ENCODE results near the gene SLPI.
A peak's percentile ranks its signal among the peaks of the same experiment; 100 is the strongest.

SLPI gene

DNA sequence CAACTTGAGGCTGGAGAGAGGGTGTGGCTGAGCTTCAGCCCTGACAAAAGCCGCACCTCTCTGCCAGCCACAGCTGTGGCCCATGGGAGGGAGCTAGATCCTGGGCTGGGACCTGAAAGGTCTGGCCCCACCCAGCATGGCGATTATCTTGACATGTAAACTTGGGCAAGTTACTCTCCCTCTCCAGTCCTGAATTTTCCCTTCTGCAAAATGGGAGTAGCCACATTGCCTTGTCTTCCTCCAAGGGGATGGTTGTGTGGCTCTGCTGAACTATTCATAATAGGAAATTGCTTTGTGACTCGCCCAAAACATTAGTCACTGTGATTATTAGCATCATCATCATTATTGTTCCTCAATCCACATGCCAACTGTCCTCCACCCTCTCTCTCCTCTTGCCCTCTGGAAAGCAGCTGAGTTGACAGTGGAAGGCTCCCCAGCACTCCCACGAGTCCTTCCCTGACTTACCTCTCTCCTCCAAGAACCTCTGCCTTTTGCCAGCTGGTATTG is 29.2 kb upstream of the SLPI start:
- Histone ChIP-seq H2BK120ac (ENCODE audit: low read depth, low read length) (no peak overlapping the region), H3K79me1 (ENCODE audit: low read depth, low read length) (no peaks in the 10 kb centered on the region), H2AK5ac (ENCODE audit: low read depth, low read length) (no peak overlapping the region), H3K4ac (ENCODE audit: low read length) (no peak overlapping the region), H3K9me3 (replicated peaks in 1 of 2; ENCODE audit: control insufficient read depth in 2 of 2, insufficient read depth in 1 of 2, low read depth in 1 of 2, low read length in 2 of 2) (no peaks in the 10 kb centered on the region), H2BK5ac (ENCODE audit: low read length) (no peak overlapping the region), H3K23ac (ENCODE audit: low read depth, low read length, poor library complexity) (no peak overlapping the region), H3K14ac (ENCODE audit: low read length) (no peak overlapping the region), H4K91ac (ENCODE audit: low read depth, low read length, poor library complexity) (no peak overlapping the region), H3K27ac (replicated peaks; ENCODE audit: low read length) (no peak overlapping the region), H2BK15ac (ENCODE audit: low read length) (no peak overlapping the region), H3K9ac (ENCODE audit: low read depth, low read length, poor library complexity) (peak overlapping the region; percentile 45), H3K36me3 (replicated peaks in 1 of 2; ENCODE audit: control insufficient read depth in 2 of 2, insufficient read depth in 2 of 2, low read length in 2 of 2) (no peaks in the 10 kb centered on the region), H3K18ac (ENCODE audit: low read length) (no peak overlapping the region), H3K4me1 (ENCODE audit: control insufficient read depth in 2 of 2, insufficient read depth in 1 of 2, low read depth in 1 of 2, low read length in 2 of 2) (no peaks in the 10 kb centered on the region), H2AFZ (ENCODE audit: low read length) (no peak overlapping the region), H3K4me2 (ENCODE audit: insufficient read depth, low read length, poor library complexity, severe bottlenecking) (no peak overlapping the region), H3K27me3 (ENCODE audit: control insufficient read depth in 3 of 3, insufficient read depth in 3 of 3, low read depth in 1 of 3, low read length in 3 of 3) (peaks cover 0 to 20% (median 0%) of the 10 kb centered on the region in 3 experiments), H3K4me3 (ENCODE audit: low read length in 2 of 2) (no peak overlapping the region), H2BK12ac (ENCODE audit: low read length) (no peak overlapping the region), H4K8ac (ENCODE audit: low read depth, low read length) (no peak overlapping the region)
- no CpG with 5 or more reads among the region's 4 CpGs for WGBS, 2 donors (ENCODE audit: extremely low coverage in 2 of 2, insufficient read length in 2 of 2, insufficient replicate concordance in 1 of 2)
- DNase-seq (ENCODE audit: low spot score), result no peak

DNA sequence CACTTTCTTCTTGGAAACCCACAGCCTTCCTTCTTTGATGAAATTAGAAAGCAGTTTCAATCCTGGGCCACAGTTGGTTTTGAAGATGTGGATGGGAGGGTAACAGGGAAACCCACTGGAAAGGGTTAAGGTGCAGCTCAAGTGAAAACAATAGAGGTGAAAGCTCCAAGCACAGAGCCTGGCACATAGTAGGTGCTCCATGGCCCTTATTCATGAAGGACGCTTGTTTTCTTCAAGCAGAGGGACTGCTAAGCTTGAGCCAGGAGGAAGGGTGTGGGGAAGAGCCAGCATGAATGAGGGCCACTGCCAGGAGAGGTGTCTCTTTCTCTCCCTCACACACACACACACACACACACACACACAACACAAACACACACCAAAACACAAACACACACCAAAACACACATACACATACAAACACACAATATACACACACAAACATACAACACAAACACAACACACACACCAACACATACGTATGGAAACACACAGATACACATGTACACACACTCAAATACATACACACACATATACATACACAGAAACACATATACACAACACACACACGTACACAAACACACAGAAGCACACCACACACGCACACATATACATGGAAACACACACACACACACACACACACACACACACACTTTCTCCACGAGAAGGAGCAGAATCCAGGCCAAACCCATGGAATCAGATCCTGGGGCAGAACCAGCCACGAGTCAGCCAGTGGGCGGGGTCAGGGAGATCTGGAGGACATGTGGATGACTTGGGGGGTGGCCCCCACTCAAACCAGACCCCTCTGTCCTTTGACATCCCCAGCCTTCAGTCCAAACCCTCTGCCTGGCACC is 28.6 kb upstream of the SLPI start:
- H3K4me3 ChIP-seq (ENCODE audit: low read length in 2 of 2), result no peak overlapping the region
- H3K79me1 ChIP-seq (ENCODE audit: low read depth, low read length), result no peaks in the 10 kb centered on the region
- H4K8ac ChIP-seq (ENCODE audit: low read depth, low read length), result no peak overlapping the region
- no peak overlapping the region for H3K14ac ChIP-seq (ENCODE audit: low read length)
- no peak overlapping the region for H2BK12ac ChIP-seq (ENCODE audit: low read length)
- peak overlapping the region; percentile 45 for H3K9ac ChIP-seq (ENCODE audit: low read depth, low read length, poor library complexity)
- no peak overlapping the region for H3K4ac ChIP-seq (ENCODE audit: low read length)
- DNase-seq (ENCODE audit: low spot score), result no peak
- H3K4me2 ChIP-seq (ENCODE audit: insufficient read depth, low read length, poor library complexity, severe bottlenecking), result no peak overlapping the region
- peaks cover 0 to 16% (median 0%) of the 10 kb centered on the region in 3 experiments for H3K27me3 ChIP-seq (ENCODE audit: control insufficient read depth in 3 of 3, insufficient read depth in 3 of 3, low read depth in 1 of 3, low read length in 3 of 3)
- WGBS, 2 donors (ENCODE audit: extremely low coverage in 2 of 2, insufficient read length in 2 of 2, insufficient replicate concordance in 1 of 2), result 100% methylated on average over 1 of the region's 7 CpGs; no CpG with 5 or more reads in 1 of the 2 donors
- H2BK120ac ChIP-seq (ENCODE audit: low read depth, low read length), result no peak overlapping the region
- no peaks in the 10 kb centered on the region for H3K9me3 ChIP-seq (replicated peaks in 1 of 2; ENCODE audit: control insufficient read depth in 2 of 2, insufficient read depth in 1 of 2, low read depth in 1 of 2, low read length in 2 of 2)
- no peaks in the 10 kb centered on the region for H3K4me1 ChIP-seq (ENCODE audit: control insufficient read depth in 2 of 2, insufficient read depth in 1 of 2, low read depth in 1 of 2, low read length in 2 of 2)
- no peak overlapping the region for H3K23ac ChIP-seq (ENCODE audit: low read depth, low read length, poor library complexity)
- no peak overlapping the region for H2AK5ac ChIP-seq (ENCODE audit: low read depth, low read length)
- no peak overlapping the region for H2AFZ ChIP-seq (ENCODE audit: low read length)
- no peak overlapping the region for H2BK5ac ChIP-seq (ENCODE audit: low read length)
- H3K18ac ChIP-seq (ENCODE audit: low read length), result no peak overlapping the region
- no peak overlapping the region for H3K27ac ChIP-seq (replicated peaks; ENCODE audit: low read length)
- no peak overlapping the region for H2BK15ac ChIP-seq (ENCODE audit: low read length)
- H4K91ac ChIP-seq (ENCODE audit: low read depth, low read length, poor library complexity), result no peak overlapping the region
- no peaks in the 10 kb centered on the region for H3K36me3 ChIP-seq (replicated peaks in 1 of 2; ENCODE audit: control insufficient read depth in 2 of 2, insufficient read depth in 2 of 2, low read length in 2 of 2)

DNA sequence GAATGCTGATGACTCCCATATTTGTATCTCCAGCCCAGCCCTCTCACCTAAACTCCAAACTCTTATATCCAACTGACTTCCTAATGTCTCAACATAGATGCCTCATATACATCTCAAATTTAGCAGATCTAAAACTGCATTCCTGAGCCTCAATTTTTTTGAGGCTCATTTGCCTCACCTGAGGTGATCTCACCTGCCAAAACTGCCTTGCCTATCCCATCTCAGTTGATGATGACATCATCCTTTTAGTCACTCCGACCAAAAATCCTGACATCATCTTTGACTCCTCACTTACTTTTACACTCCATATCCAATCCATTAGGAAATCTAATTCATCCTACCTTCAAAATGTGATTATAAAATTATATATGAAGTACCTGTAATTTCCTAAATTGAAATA is 25.6 kb upstream of the SLPI start:
- Histone ChIP-seq H3K79me1 (ENCODE audit: low read depth, low read length) (no peaks in the 10 kb centered on the region), H4K91ac (ENCODE audit: low read depth, low read length, poor library complexity) (no peak overlapping the region), H3K9me3 (replicated peaks in 1 of 2; ENCODE audit: control insufficient read depth in 2 of 2, insufficient read depth in 1 of 2, low read depth in 1 of 2, low read length in 2 of 2) (no peaks in the 10 kb centered on the region), H3K36me3 (replicated peaks in 1 of 2; ENCODE audit: control insufficient read depth in 2 of 2, insufficient read depth in 2 of 2, low read length in 2 of 2) (no peaks in the 10 kb centered on the region), H3K4me3 (ENCODE audit: low read length in 2 of 2) (no peak overlapping the region), H2BK120ac (ENCODE audit: low read depth, low read length) (no peak overlapping the region), H3K27me3 (ENCODE audit: control insufficient read depth in 3 of 3, insufficient read depth in 3 of 3, low read depth in 1 of 3, low read length in 3 of 3) (peaks cover 0 to 12% (median 0%) of the 10 kb centered on the region in 3 experiments), H4K8ac (ENCODE audit: low read depth, low read length) (no peak overlapping the region), H3K4me2 (ENCODE audit: insufficient read depth, low read length, poor library complexity, severe bottlenecking) (no peak overlapping the region), H3K9ac (ENCODE audit: low read depth, low read length, poor library complexity) (no peak overlapping the region), H2BK12ac (ENCODE audit: low read length) (no peak overlapping the region), H3K14ac (ENCODE audit: low read length) (no peak overlapping the region), H2BK5ac (ENCODE audit: low read length) (no peak overlapping the region), H2AFZ (ENCODE audit: low read length) (no peak overlapping the region), H2BK15ac (ENCODE audit: low read length) (no peak overlapping the region), H3K4ac (ENCODE audit: low read length) (no peak overlapping the region), H2AK5ac (ENCODE audit: low read depth, low read length) (no peak overlapping the region), H3K18ac (ENCODE audit: low read length) (no peak overlapping the region), H3K4me1 (ENCODE audit: control insufficient read depth in 2 of 2, insufficient read depth in 1 of 2, low read depth in 1 of 2, low read length in 2 of 2) (no peaks in the 10 kb centered on the region), H3K27ac (replicated peaks; ENCODE audit: low read length) (no peak overlapping the region), H3K23ac (ENCODE audit: low read depth, low read length, poor library complexity) (no peak overlapping the region)
- no CpG with 5 or more reads among the region's 1 CpG for WGBS, 2 donors (ENCODE audit: extremely low coverage in 2 of 2, insufficient read length in 2 of 2, insufficient replicate concordance in 1 of 2)
- no peak for DNase-seq (ENCODE audit: low spot score)

DNA sequence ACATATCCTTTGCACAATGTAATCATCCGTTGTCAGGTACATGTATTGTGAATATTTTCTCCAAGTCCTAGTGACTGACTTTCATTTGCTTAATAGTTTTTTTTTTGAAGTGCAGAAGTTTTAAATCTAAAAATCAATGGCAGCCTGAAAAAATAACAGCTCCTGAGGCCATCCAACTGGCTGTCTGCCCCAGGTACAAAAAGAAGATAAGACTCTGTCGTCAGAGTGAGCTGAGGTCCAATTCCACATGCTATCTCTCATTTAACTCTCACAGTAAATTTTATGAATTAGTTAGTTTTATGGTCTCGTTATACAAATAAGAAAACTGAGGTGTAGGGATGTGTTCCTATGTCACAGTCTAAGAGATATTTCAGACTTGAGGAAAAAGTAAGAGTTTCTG is 21.0 kb upstream of the SLPI start:
- Histone ChIP-seq H2BK5ac (ENCODE audit: low read length) (no peak overlapping the region), H3K79me1 (ENCODE audit: low read depth, low read length) (no peaks in the 10 kb centered on the region), H3K4me2 (ENCODE audit: insufficient read depth, low read length, poor library complexity, severe bottlenecking) (no peak overlapping the region), H2BK12ac (ENCODE audit: low read length) (no peak overlapping the region), H2AFZ (ENCODE audit: low read length) (no peak overlapping the region), H3K36me3 (replicated peaks in 1 of 2; ENCODE audit: control insufficient read depth in 2 of 2, insufficient read depth in 2 of 2, low read length in 2 of 2) (no peaks in the 10 kb centered on the region), H4K8ac (ENCODE audit: low read depth, low read length) (no peak overlapping the region), H3K27me3 (ENCODE audit: control insufficient read depth in 3 of 3, insufficient read depth in 3 of 3, low read depth in 1 of 3, low read length in 3 of 3) (peaks cover 0 to 8% (median 0%) of the 10 kb centered on the region in 3 experiments), H3K18ac (ENCODE audit: low read length) (no peak overlapping the region), H3K4me3 (ENCODE audit: low read length in 2 of 2) (no peak overlapping the region), H3K4ac (ENCODE audit: low read length) (no peak overlapping the region), H4K91ac (ENCODE audit: low read depth, low read length, poor library complexity) (no peak overlapping the region), H2AK5ac (ENCODE audit: low read depth, low read length) (no peak overlapping the region), H3K9ac (ENCODE audit: low read depth, low read length, poor library complexity) (no peak overlapping the region), H2BK15ac (ENCODE audit: low read length) (no peak overlapping the region), H3K4me1 (ENCODE audit: control insufficient read depth in 2 of 2, insufficient read depth in 1 of 2, low read depth in 1 of 2, low read length in 2 of 2) (no peaks in the 10 kb centered on the region), H3K27ac (replicated peaks; ENCODE audit: low read length) (no peak overlapping the region), H3K14ac (ENCODE audit: low read length) (no peak overlapping the region), H3K9me3 (replicated peaks in 1 of 2; ENCODE audit: control insufficient read depth in 2 of 2, insufficient read depth in 1 of 2, low read depth in 1 of 2, low read length in 2 of 2) (no peaks in the 10 kb centered on the region), H2BK120ac (ENCODE audit: low read depth, low read length) (no peak overlapping the region), H3K23ac (ENCODE audit: low read depth, low read length, poor library complexity) (no peak overlapping the region)
- WGBS, 2 donors (ENCODE audit: extremely low coverage in 2 of 2, insufficient read length in 2 of 2, insufficient replicate concordance in 1 of 2), result no CpG with 5 or more reads among the region's 3 CpGs
- DNase-seq (ENCODE audit: low spot score), result no peak

Data from neuronal stem cell (in vitro differentiated cells).